ENCODE results near the gene HOXA13. TPM values are rescaled to one million over a fixed set of nuclear protein-coding genes. Genes with fewer than 3 reads are reported as not detected.
A peak's percentile ranks its signal among the peaks of the same experiment; 100 is the strongest.

The HOXA13 gene
- total RNA-seq, 1 experiment from 2014 or later: 12.1 TPM

DNA sequence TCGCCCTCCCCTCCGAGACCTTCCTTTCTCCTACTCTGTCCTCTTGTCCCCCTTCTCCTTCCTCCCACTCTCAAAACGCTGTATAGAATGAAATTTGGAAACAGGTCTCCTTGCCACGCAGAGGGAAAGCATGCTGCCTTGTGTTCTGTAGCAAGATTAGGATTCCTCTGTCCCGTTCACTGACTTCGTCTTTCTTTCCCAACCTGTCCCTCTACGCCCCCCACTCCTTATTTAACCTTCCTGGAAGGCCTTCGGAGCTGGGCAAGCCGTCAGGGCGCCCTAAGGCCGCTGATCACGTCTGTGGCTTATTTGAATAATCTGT, 35.9 kb downstream of the HOXA13 start:
- Histone ChIP-seq H3K9me2 (replicated peaks; ENCODE audit: low read length) (no peaks in the 10 kb centered on the region), H3K9me3 (ENCODE audit: low read length) (no peaks in the 10 kb centered on the region), H3K9ac (ENCODE audit: low read length) (peak overlapping the region; percentile 90), H3K27ac (ENCODE audit: low read length) (peak overlapping the region; percentile 97), H2AFZ (ENCODE audit: low read length) (no peak overlapping the region), H4K20me1 (ENCODE audit: low read length) (peaks cover 20% of the 10 kb centered on the region), H3F3A (ENCODE audit: low read length, unreplicated experiment) (peaks cover 5% of the 10 kb centered on the region), H3K27me3 (ENCODE audit: low read length) (no peaks in the 10 kb centered on the region), H3K36me3 (ENCODE audit: low read depth, low read length) (peaks cover 23% of the 10 kb centered on the region), H3K79me2 (ENCODE audit: low read length) (peaks cover 78% of the 10 kb centered on the region), H3K4me3 (ENCODE audit: low read length) (peak overlapping the region; percentile 84), H3K4me1 (ENCODE audit: insufficient read depth, low read length) (peaks cover 25% of the 10 kb centered on the region), H3K4me2 (ENCODE audit: low read length) (peak overlapping the region; percentile 93)
- CTCF ChIA-PET: no interaction called here
- no peak for TF ChIP-seq CTCF (conservative IDR thresholded peaks at IDR 0.05; ENCODE audit: low read depth, low read length)
- TF ChIP-seq EZH2phosphoT487 (IDR thresholded peaks at IDR 0.05; ENCODE audit: borderline replicate concordance, low read length): no peak
- BruUV-seq (replicated peaks): no TSS peak
- ATAC-seq (no peak), DNase-seq (no peak)
- POLR2A ChIA-PET (ENCODE audit: unreplicated experiment): no interaction called here
- intact Hi-C loops (cut with micrococcal nuclease): loop anchor here (2.0 to 5.0 kb wide), 5 partner anchors 15 to 1272 kb away; no protein-coding TSS in a partner anchor

DNA sequence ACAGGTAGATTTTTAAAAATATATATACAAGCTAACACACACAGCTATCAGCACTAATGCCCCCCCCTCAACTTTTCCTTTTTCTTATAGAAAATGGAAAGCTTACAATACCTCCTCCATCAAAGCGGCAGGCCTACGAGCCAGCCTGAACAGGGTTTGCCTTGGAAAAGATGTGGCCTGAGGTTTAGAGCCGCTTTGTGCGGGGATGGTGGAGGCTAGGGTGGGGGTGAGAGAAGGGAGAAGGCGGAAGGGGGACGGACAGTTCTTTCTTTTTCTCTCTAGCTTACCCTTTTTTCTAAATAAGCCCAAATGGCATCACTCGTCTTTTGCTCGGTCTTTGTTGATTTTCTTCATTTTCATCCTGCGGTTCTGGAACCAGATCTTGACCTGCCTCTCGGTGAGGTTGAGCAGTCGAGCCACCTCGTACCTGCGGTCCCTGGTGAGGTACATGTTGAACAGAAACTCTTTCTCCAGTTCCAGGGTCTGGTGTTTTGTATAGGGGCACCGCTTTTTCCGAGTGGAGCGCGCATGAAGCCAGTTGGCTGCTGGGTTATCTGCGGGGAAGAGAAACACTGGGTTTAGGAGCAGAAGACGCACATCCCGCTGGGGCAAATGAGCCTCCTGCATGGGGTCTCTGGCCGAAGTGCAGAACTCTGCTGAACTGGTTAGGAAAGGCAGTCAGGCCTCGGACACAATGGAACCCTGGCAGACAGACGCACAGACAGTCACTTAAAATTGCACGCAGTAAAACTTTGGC, 36.4 kb downstream of the HOXA13 start:
- peak overlapping the region; percentile 97 for H3K27ac ChIP-seq (ENCODE audit: low read length)
- no peak for TF ChIP-seq EZH2phosphoT487 (IDR thresholded peaks at IDR 0.05; ENCODE audit: borderline replicate concordance, low read length)
- no peak for TF ChIP-seq EZH2 (IDR thresholded peaks at IDR 0.05; ENCODE audit: low read length, unreplicated experiment)
- no peak for TF ChIP-seq CTCF (conservative IDR thresholded peaks at IDR 0.05; ENCODE audit: low read depth, low read length)
- ATAC-seq (no peak), DNase-seq (peak; percentile 19)
- H3F3A ChIP-seq (ENCODE audit: low read length, unreplicated experiment): peaks cover 5% of the 10 kb centered on the region
- no peaks in the 10 kb centered on the region for H3K27me3 ChIP-seq (ENCODE audit: low read length)
- peak overlapping the region; percentile 93 for H3K4me2 ChIP-seq (ENCODE audit: low read length)
- peaks cover 26% of the 10 kb centered on the region for H3K4me1 ChIP-seq (ENCODE audit: insufficient read depth, low read length)
- H3K9ac ChIP-seq (ENCODE audit: low read length): peak overlapping the region; percentile 90
- H2AFZ ChIP-seq (ENCODE audit: low read length): no peak overlapping the region
- POLR2A ChIA-PET (ENCODE audit: unreplicated experiment): interaction anchor here (0.6 to 0.9 kb wide), 6 partner anchors 9 to 443 kb away, joined by 3 to 9 read pairs (median 4); no protein-coding TSS in a partner anchor
- no peaks in the 10 kb centered on the region for H3K9me3 ChIP-seq (ENCODE audit: low read length)
- H3K9me2 ChIP-seq (replicated peaks; ENCODE audit: low read length): no peaks in the 10 kb centered on the region
- H3K36me3 ChIP-seq (ENCODE audit: low read depth, low read length): peaks cover 23% of the 10 kb centered on the region
- intact Hi-C loops (cut with micrococcal nuclease): loop anchor here (2.0 to 5.0 kb wide), 5 partner anchors 15 to 1271 kb away; no protein-coding TSS in a partner anchor
- H3K4me3 ChIP-seq (ENCODE audit: low read length): peak overlapping the region; percentile 84
- CTCF ChIA-PET: interaction anchor here (0.7 kb wide), 1 partner anchor 480 kb away, joined by 5 read pairs; no protein-coding TSS in a partner anchor
- H3K79me2 ChIP-seq (ENCODE audit: low read length): peaks cover 73% of the 10 kb centered on the region
- BruUV-seq (replicated peaks): TSS peak; percentile 21
- peaks cover 20% of the 10 kb centered on the region for H4K20me1 ChIP-seq (ENCODE audit: low read length)

All from PC-3 (cell line).